K562 (cell line): ENCODE results near the gene TRIM4. TPM values are rescaled to one million over a fixed set of nuclear protein-coding genes. Genes with fewer than 3 reads are reported as not detected.

ENCODE experiments used
- CEBPB ChIP-seq: fragments of 450-650 bp; IDR thresholded peaks from 2 replicates; pipeline ENCODE4 v1.6.1; 2016; ENCODE audit warnings: missing genetic modification characterization, missing compliant biosample characterization
- DACH1 ChIP-seq: fragments of 450-650 bp; IDR thresholded peaks from 2 replicates; pipeline ENCODE4 v1.6.1; 2018; ENCODE audit not compliant: partially characterized antibody
- DDX20 ChIP-seq: fragments of 450-650 bp; IDR thresholded peaks from 2 replicates; pipeline ENCODE4 v1.6.1; 2016; ENCODE audit warnings: missing genetic modification characterization, low read depth, mild to moderate bottlenecking, missing compliant biosample characterization, moderate library complexity
- EZH2 ChIP-seq: IDR thresholded peaks from 2 replicates; pipeline ENCODE4 v1.6.1; 2012; ENCODE audit warnings: low read depth, mild to moderate bottlenecking, inconsistent platforms, low read length, borderline replicate concordance
- FOXJ2 ChIP-seq: fragments of 200-800 bp; sonication (Bioruptor generic); IDR thresholded peaks from 2 replicates; pipeline ENCODE4 v1.6.1; 2016; ENCODE audit warnings: missing genetic modification characterization, missing compliant biosample characterization
- KLF10 ChIP-seq: fragments of 250-450 bp; sonication (Bioruptor Pico); IDR thresholded peaks from 2 replicates; pipeline ENCODE4 v1.6.1; 2021; ENCODE audit warnings: matching md5 sums
- MCM7 ChIP-seq, 2 experiments: fragments of 450-650 bp; IDR thresholded peaks; 2 replicates each; pipeline ENCODE4 v1.6.1; 2016 to 2018
- PCBP2 ChIP-seq: fragments of 200-400 bp; formaldehyde crosslinking; IDR thresholded peaks from 2 replicates; pipeline ENCODE4 v1.6.1; 2018; ENCODE audit warnings: low read length, low read depth, mild to moderate bottlenecking, moderate library complexity; ENCODE audit not compliant: poor library complexity, severe bottlenecking
- RBM34 ChIP-seq: fragments of 200-400 bp; formaldehyde crosslinking; IDR thresholded peaks from 2 replicates; pipeline ENCODE4 v1.6.1; 2018; ENCODE audit warnings: low read length, borderline replicate concordance; ENCODE audit not compliant: insufficient read depth
- SMAD1 ChIP-seq: fragments of 150-350 bp; IDR thresholded peaks from 2 replicates; pipeline ENCODE4 v1.6.1; 2014; ENCODE audit warnings: low read length, low read depth; ENCODE audit not compliant: partially characterized antibody
- SP1 ChIP-seq: sonication (generic); formaldehyde crosslinking; IDR thresholded peaks from 2 replicates; pipeline ENCODE4 v1.8.1; 2022; ENCODE audit warnings: mild to moderate bottlenecking, missing genetic modification reagents
- TBP ChIP-seq: optimal IDR thresholded peaks from 2 replicates; pipeline ENCODE3; 2011; ENCODE audit warnings: low read depth, low read length, improper control_type of control experiment
- ZNF140 ChIP-seq: fragments of 250-450 bp; sonication (Bioruptor Pico); IDR thresholded peaks from 2 replicates; pipeline ENCODE4 v1.8.0; 2021; ENCODE audit warnings: moderate library complexity, mild to moderate bottlenecking, inconsistent platforms
- ZNF224 ChIP-seq: sonication (generic); formaldehyde crosslinking; IDR thresholded peaks from 2 replicates; pipeline ENCODE4 v1.8.0; 2022; ENCODE audit warnings: mild to moderate bottlenecking, missing genetic modification reagents
- polyA plus RNA-seq, 8 experiments: library from polyadenylated mRNA; depleted of rRNA in 4 of 8; stranded (reverse) in 5 of 8; unstranded in 3 of 8; fragments of >200 nt; fragmentation: Nextera tagmentation in 2 of 8; fragmentation: Illumina TruSeq in 1 of 8; extraction: Ambion mirVana in 2 of 8; extraction: Trizol in 1 of 8; gene quantifications; 2 replicates each; pipeline versions ENCODE4 v1.2.1 to v1.2.3, GENCODE V29; 2011 to 2014; ENCODE audit warnings: inconsistent platforms in 1 of 8, missing spikeins in 1 of 8
- total RNA-seq, 7 experiments: library from RNA; depleted of rRNA in 6 of 7; stranded (reverse); fragments of >200 nt in 6 of 7; fragmentation: Illumina TruSeq in 2 of 7; extraction: Trizol in 2 of 7; gene quantifications; 2 replicates each; pipeline versions ENCODE4 v1.2.1 to v1.2.3, GENCODE V29; 2011 to 2021; ENCODE audit warnings: low replicate concordance in 1 of 7
- TF ChIP-seq, protein P1 (sequence below), 2 experiments: fragments of 450-650 bp; conservative IDR thresholded peaks; 2 replicates each; pipeline ENCODE4 v1.6.1; 2017; ENCODE audit warnings: mild to moderate bottlenecking in 2 of 2, moderate library complexity in 2 of 2
- TF ChIP-seq, protein P2 (sequence below): sonication (generic); formaldehyde crosslinking; IDR thresholded peaks from 2 replicates; pipeline ENCODE4 v1.8.1; 2023; ENCODE audit warnings: missing genetic modification reagents, mild to moderate bottlenecking, borderline replicate concordance
- TF ChIP-seq, protein P3 (sequence below): fragments of 450-650 bp; formaldehyde crosslinking; IDR thresholded peaks from 2 replicates; pipeline ENCODE4 v1.4.0; 2020; ENCODE audit warnings: mild to moderate bottlenecking, mixed read lengths
- TF ChIP-seq, protein P4 (sequence below): conservative IDR thresholded peaks from 2 replicates; pipeline ENCODE4 v1.6.1; 2011; ENCODE audit warnings: low read depth, mild to moderate bottlenecking, low read length; ENCODE audit not compliant: control insufficient read depth

TRIM4 gene
- total and polyA plus RNA-seq, 9 of the 15 experiments (the other 6 are each of a cell fraction or from before 2014, with no cell fraction given), result 6.2 to 28.3 (median 22.4) TPM

DNA sequence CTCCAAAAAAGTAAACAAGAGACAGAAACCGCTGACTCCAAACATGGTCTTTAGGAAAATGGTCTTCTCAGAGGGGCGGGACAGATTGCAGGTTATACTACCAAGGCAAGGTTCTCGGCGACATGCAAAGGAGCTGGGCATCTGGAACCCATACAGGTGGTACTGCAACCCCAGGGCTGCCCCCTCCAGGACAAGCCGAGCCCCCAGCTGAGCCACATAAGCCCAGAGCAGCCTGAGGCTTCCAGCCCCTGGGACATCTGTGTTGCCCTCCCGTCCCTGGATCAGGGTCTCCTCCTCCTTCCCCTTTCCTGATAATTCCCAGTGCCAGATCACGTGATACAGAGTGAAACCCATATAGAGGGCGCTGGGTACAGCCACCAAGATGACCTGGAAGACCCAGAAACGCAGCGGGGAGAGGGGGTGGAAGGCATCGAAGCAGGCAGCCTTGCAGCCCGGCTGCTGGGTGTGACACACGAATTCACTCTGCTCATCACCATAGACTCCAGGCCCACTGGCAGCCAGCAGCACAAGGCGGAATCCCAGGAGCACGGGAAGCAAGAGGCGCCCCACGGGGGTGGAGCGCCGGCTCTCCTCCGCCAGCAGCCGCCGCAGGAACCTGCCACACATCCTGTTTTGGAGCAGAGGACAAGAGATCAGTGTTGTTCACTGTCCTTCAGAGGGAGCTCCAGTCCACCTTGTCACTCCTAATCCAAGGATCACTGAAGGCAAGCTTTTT lies 9.8 kb upstream of the TRIM4 start, which contains the start of gene GJC3 (continued):
- TF ChIP-seq, protein P1, sequence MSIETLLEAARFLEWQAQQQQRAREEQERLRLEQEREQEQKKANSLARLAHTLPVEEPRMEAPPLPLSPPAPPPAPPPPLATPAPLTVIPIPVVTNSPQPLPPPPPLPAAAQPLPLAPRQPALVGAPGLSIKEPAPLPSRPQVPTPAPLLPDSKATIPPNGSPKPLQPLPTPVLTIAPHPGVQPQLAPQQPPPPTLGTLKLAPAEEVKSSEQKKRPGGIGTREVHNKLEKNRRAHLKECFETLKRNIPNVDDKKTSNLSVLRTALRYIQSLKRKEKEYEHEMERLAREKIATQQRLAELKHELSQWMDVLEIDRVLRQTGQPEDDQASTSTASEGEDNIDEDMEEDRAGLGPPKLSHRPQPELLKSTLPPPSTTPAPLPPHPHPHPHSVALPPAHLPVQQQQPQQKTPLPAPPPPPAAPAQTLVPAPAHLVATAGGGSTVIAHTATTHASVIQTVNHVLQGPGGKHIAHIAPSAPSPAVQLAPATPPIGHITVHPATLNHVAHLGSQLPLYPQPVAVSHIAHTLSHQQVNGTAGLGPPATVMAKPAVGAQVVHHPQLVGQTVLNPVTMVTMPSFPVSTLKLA (conservative IDR thresholded peaks at IDR 0.05), result 0 out of 4 replicates have a peak, but pooled peaks of 1 of the 2 experiments have one; percentile 28
- no peak for TF ChIP-seq ZNF140 (CRISPR knock-in tag)
- TF ChIP-seq DACH1, result no peak
- TF ChIP-seq, protein P2, sequence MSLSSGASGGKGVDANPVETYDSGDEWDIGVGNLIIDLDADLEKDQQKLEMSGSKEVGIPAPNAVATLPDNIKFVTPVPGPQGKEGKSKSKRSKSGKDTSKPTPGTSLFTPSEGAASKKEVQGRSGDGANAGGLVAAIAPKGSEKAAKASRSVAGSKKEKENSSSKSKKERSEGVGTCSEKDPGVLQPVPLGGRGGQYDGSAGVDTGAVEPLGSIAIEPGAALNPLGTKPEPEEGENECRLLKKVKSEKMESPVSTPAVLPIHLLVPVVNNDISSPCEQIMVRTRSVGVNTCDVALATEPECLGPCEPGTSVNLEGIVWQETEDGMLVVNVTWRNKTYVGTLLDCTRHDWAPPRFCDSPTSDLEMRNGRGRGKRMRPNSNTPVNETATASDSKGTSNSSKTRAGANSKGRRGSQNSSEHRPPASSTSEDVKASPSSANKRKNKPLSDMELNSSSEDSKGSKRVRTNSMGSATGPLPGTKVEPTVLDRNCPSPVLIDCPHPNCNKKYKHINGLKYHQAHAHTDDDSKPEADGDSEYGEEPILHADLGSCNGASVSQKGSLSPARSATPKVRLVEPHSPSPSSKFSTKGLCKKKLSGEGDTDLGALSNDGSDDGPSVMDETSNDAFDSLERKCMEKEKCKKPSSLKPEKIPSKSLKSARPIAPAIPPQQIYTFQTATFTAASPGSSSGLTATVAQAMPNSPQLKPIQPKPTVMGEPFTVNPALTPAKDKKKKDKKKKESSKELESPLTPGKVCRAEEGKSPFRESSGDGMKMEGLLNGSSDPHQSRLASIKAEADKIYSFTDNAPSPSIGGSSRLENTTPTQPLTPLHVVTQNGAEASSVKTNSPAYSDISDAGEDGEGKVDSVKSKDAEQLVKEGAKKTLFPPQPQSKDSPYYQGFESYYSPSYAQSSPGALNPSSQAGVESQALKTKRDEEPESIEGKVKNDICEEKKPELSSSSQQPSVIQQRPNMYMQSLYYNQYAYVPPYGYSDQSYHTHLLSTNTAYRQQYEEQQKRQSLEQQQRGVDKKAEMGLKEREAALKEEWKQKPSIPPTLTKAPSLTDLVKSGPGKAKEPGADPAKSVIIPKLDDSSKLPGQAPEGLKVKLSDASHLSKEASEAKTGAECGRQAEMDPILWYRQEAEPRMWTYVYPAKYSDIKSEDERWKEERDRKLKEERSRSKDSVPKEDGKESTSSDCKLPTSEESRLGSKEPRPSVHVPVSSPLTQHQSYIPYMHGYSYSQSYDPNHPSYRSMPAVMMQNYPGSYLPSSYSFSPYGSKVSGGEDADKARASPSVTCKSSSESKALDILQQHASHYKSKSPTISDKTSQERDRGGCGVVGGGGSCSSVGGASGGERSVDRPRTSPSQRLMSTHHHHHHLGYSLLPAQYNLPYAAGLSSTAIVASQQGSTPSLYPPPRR (CRISPR knock-in tag), result no peak
- TF ChIP-seq TBP, result no peak
- no peak for TF ChIP-seq SMAD1
- TF ChIP-seq, protein P3, sequence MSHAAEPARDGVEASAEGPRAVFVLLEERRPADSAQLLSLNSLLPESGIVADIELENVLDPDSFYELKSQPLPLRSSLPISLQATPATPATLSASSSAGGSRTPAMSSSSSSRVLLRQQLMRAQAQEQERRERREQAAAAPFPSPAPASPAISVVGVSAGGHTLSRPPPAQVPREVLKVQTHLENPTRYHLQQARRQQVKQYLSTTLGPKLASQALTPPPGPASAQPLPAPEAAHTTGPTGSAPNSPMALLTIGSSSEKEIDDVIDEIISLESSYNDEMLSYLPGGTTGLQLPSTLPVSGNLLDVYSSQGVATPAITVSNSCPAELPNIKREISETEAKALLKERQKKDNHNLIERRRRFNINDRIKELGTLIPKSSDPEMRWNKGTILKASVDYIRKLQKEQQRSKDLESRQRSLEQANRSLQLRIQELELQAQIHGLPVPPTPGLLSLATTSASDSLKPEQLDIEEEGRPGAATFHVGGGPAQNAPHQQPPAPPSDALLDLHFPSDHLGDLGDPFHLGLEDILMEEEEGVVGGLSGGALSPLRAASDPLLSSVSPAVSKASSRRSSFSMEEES (CRISPR knock-in tag), result peak; percentile 97
- TF ChIP-seq PCBP2, result no peak
- no peak for TF ChIP-seq KLF10 (CRISPR knock-in tag)
- TF ChIP-seq SP1, result no peak
- no peak for TF ChIP-seq CEBPB (tag)
- no peak for TF ChIP-seq MCM7 (IDR thresholded peaks at IDR 0.05)
- no peak for TF ChIP-seq DDX20 (tag)
- no peak for TF ChIP-seq ZNF224 (CRISPR knock-in tag)
- TF ChIP-seq, protein P4, sequence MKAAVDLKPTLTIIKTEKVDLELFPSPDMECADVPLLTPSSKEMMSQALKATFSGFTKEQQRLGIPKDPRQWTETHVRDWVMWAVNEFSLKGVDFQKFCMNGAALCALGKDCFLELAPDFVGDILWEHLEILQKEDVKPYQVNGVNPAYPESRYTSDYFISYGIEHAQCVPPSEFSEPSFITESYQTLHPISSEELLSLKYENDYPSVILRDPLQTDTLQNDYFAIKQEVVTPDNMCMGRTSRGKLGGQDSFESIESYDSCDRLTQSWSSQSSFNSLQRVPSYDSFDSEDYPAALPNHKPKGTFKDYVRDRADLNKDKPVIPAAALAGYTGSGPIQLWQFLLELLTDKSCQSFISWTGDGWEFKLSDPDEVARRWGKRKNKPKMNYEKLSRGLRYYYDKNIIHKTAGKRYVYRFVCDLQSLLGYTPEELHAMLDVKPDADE, result no peak
- TF ChIP-seq RBM34, result no peak
- no peak for TF ChIP-seq FOXJ2 (tag)
- no peak for TF ChIP-seq EZH2
